Bronchial epithelial cell (primary cell): ENCODE results near the gene TSPAN32. TPM values are rescaled to one million over a fixed set of nuclear protein-coding genes. Genes with fewer than 3 reads are reported as not detected.

Source experiments
- DNase-seq: peaks from one replicate; pipeline ENCODE4 v3.0.0-alpha.2; 2010; ENCODE audit warnings: low read depth
- FAIRE-seq: peaks from 2 replicates; lab custom pipeline; 2011; peaks lifted over from hg19 to GRCh38; lab: Jason Lieb, UNC
- H3K27me3 ChIP-seq: 2 replicates; pipeline ENCODE4 v1.5.1; 2011; ENCODE audit warnings: low read length; ENCODE audit not compliant: control insufficient read depth, insufficient read depth
- H3K36me3 ChIP-seq: 2 replicates; pipeline ENCODE4 v1.5.1; 2011; ENCODE audit warnings: low read length; ENCODE audit not compliant: control insufficient read depth, insufficient read depth
- H3K4me3 ChIP-seq: 2 replicates; pipeline ENCODE4 v1.5.1; 2011; ENCODE audit warnings: mild to moderate bottlenecking, low read depth, low read length, control low read depth
- total RNA-seq: library from RNA; depleted of rRNA; stranded (reverse); fragments of >200 nt; gene quantifications from 2 replicates; pipeline ENCODE4 v1.2.1, GENCODE V29; 2014
- TF ChIP-seq, protein P1 (sequence below): IDR thresholded peaks from 2 replicates; pipeline ENCODE4 v1.5.1; 2011; ENCODE audit warnings: mild to moderate bottlenecking, moderate library complexity, low read length, control low read depth, inconsistent platforms; ENCODE audit not compliant: insufficient read depth, severe bottlenecking

TSPAN32 gene
- total RNA-seq, 1 donor from 2014 or later, result not detected

DNA sequence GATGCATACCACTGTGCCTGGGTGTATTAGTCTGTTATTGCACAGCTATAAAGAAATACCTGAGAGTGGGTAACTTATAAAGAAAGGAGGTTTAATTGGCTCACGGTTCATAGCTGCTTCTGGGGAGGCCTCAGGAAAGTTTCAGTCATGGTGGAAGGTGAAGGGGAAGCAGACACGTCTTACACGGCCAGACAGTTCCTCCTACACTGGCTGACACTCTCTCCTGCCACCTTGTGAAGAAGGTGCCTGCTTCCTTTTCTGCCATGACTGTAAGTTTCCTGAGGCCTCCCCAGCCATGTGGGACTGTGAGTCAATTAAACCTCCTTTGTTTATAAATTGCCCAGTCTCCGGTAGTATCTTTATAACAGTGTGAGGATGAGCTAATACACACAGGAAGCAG is 41.7 kb downstream of the TSPAN32 start:
- Histone ChIP-seq H3K4me3 (no peak overlapping the region), H3K36me3 (no peaks in the 10 kb centered on the region), H3K27me3 (no peaks in the 10 kb centered on the region)
- DNase-seq (no peak), FAIRE-seq (no peak)
- TF ChIP-seq, protein P1, sequence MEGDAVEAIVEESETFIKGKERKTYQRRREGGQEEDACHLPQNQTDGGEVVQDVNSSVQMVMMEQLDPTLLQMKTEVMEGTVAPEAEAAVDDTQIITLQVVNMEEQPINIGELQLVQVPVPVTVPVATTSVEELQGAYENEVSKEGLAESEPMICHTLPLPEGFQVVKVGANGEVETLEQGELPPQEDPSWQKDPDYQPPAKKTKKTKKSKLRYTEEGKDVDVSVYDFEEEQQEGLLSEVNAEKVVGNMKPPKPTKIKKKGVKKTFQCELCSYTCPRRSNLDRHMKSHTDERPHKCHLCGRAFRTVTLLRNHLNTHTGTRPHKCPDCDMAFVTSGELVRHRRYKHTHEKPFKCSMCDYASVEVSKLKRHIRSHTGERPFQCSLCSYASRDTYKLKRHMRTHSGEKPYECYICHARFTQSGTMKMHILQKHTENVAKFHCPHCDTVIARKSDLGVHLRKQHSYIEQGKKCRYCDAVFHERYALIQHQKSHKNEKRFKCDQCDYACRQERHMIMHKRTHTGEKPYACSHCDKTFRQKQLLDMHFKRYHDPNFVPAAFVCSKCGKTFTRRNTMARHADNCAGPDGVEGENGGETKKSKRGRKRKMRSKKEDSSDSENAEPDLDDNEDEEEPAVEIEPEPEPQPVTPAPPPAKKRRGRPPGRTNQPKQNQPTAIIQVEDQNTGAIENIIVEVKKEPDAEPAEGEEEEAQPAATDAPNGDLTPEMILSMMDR, result no peak

DNA sequence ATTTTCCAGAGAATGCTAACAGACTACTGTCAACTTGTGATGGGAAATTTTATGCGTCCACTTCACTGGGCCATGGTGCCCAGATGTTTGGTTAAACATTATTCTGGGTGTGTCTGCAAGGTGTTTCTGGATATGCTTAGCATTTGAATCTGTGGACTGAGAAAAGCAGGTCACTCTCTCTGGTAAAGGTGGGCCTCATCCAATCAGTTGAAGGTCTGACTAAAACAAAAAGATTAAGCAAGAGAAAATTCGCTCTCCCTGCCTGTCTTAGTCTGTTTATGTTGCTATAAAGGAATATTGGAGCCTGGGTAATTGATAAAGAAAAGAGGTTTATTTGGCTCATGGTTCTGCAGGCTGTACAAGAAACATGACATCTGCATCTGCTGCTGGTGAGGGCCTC is 43.2 kb downstream of the TSPAN32 start:
- no peak overlapping the region for H3K4me3 ChIP-seq
- TF ChIP-seq, protein P1, result no peak
- no peak for DNase-seq
- H3K36me3 ChIP-seq, result no peaks in the 10 kb centered on the region
- no peak for FAIRE-seq
- no peaks in the 10 kb centered on the region for H3K27me3 ChIP-seq

DNA sequence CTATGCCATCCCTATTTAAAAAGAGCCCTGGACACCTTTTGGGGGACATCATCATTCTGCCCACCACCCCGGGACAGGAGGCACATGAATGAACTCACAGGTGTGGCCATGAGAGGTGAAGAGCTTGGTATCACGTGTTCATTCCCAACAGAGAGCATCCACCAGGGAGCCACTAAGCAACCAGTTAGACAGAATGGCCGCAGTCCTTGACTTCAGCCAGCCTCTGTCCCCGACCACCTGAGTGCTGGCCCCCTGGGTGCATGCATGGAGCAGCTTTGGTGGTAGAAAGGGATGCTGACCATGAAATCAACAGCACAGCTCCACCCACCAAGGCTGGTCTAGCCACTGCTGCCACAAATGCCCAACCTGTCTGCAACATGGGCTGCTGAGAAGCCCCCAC is 44.2 kb downstream of the TSPAN32 start:
- H3K36me3 ChIP-seq, result no peaks in the 10 kb centered on the region
- DNase-seq, result no peak
- FAIRE-seq, result no peak

DNA sequence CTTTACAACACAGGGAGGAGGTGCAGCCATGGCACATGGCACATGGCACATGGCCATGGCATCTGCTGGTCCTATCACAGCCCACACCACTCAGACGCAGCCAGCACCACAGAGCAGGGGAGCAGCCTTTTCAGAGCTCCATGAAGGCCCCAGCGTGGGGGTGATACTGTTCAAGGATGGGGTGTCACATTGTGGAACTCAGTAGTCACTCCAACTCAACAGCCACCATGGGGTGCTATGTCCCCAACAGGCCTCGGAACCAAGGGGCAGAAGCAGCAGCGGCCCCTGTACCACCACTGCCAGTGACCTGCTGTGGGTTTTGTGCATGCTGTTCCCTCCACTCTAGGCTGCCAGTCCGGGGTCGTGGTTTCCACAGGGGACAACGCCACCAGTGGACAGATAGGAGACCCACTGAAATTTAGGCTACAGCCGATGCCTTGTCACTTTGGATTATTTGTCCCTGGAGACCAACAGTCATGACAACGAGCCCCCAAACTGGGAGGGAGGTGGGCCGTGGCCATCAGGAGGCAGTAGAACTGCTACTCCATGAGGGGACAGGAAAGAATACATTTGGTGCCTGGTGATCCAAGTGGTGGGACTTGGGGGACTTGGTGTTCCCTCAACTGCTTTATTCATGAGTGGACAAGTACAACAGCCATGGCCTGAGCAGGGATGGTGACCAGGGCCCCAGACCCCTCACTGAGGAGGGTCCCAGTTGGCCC is 44.9 kb downstream of the TSPAN32 start:
- no peak overlapping the region for H3K4me3 ChIP-seq
- no peaks in the 10 kb centered on the region for H3K27me3 ChIP-seq
- FAIRE-seq (no peak), DNase-seq (no peak)
- TF ChIP-seq, protein P1, result no peak
- H3K36me3 ChIP-seq, result no peaks in the 10 kb centered on the region

More for the DNA sequence above, 44.2 kb downstream of the TSPAN32 start:
- TF ChIP-seq, protein P1, result no peak
- no peaks in the 10 kb centered on the region for H3K27me3 ChIP-seq
- no peak overlapping the region for H3K4me3 ChIP-seq

DNA sequence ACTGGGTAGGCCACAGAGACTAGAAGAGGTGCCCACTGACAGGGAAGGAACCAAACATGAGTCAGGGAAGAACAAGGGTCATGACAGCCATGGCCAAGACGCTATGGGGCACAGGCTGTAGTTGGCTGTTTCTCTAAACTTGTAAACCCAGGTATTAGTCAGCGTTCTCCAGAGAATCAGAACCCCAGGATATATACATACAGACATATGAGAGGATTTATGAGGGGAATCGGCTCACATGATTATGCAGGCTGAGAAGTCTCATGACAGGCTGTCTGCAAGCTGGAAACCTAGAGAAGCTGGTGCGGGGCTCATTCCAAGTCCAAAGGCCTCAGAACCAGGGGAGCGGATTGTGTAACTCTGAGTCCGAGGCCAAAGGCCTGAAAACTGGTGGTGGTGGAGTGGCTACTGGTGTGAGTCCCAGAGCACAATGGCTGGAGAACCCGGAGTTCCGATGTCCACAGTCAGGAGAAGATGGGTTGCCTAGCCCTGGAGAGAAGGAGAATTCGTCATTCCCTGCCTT is 45.6 kb downstream of the TSPAN32 start:
- Histone ChIP-seq H3K36me3 (no peaks in the 10 kb centered on the region), H3K27me3 (no peaks in the 10 kb centered on the region), H3K4me3 (no peak overlapping the region)
- DNase-seq, result no peak
- TF ChIP-seq, protein P1, result no peak
- FAIRE-seq, result no peak
